SW 1271 (cell line): ENCODE results near the gene RASA4B.
"Not testable (repeated sequence)": the region's sequence is repeated elsewhere in the genome, so short reads cannot be mapped to it uniquely, and the experiment has no call there.

ENCODE experiments used
- DNase-seq, 2 experiments: peaks; one replicate each; lab custom pipeline; 2025; lab: John Stamatoyannopoulos, UW

RASA4B gene

DNA sequence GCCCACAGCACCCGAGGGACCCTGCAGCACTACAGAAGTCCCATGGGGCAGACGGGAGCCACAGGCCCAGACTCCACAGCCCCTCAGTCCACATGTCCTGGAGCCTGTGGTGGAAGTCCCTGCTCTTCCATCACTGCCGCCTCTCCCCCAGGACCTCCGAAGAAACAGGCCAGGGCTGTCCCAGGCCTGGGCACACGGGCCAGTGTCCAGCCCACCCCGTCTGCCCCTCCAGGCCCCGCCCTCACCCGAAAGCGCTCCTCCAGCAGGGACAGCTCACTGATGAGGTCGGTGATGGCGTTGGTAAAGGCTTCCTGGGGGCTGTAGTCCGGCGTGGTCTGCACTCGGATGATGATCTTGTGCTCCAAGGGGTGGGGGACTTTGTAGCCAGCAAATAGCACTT is 43.5 kb downstream of the RASA4B start:
- DNase-seq = not testable (repeated sequence)

DNA sequence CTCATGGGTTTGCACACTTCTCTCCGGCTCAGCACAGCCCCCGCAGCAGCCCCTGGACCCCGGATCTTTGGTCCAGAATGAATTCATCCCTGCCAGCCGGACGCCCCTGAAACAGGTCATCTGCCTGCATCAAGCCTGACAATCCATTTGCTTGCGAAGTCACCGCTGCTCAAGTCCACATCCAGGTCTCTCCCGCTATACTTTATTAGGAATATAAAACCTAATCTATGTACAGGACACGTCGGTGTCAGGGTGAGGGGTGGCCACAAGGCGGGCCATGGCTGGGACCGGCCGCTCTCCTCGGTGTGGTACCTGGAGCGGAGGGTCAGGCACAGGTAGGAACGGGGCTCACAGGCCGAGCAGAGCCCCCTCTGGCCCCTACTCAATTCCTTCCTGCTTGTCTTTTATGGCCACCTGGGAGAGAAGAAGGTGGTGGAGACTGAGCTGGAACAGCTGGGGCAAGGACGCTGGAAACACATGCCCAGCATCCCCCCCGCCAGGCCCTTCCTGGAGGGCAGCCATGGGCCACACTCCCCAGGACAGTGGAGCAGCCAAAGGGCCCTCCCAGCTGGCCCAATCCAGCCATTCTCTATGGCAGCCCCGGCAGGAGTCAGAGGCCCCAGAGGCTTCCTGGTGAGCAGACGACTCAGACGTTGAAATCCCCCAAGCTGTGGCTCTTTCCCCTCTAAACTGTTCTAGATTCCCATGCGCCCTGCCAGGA is 44.1 kb downstream of the RASA4B start:
- no peak for DNase-seq

DNA sequence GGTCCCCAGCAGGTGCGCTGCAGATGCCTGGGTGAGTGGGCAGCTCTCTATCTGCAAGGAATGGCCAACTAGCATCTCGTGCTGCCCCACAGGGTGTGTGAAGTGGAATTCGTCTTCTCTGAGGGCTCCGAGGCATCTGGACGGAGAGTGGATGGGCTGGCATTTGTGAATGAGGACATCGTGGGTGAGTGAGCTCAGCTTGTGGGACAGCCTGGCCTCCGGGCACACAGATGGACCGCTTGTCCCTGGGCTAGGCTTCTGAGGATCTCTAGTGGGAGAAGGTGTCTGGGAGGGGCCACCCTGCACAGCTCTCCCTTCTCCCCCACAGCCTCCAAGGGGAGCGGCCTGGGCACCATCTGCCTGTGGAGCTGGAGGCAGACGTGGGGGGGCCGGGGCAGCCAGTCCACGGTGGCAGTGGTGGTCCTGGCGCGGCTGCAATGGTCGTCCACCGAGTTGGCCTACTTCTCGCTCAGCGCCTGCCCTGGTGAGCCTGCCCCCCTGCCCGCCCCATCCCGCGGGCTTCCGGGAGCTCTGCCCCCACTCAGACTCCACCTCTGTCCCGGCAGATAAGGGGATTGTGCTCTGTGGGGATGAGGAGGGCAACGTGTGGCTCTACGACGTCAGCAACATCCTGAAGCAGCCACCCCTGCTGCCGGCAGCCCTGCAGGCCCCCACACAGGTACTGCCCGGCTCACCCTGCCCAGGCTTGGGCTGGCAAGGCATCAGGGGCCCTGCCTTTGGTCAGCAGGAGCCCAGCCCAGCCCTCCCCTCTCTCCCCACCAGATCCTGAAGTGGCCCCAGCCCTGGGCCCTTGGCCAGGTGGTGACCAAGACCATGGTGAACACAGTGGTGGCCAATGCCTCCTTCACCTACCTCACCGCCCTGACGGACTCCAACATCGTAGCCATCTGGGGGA is 45.2 kb downstream of the RASA4B start:
- no peak for DNase-seq

DNA sequence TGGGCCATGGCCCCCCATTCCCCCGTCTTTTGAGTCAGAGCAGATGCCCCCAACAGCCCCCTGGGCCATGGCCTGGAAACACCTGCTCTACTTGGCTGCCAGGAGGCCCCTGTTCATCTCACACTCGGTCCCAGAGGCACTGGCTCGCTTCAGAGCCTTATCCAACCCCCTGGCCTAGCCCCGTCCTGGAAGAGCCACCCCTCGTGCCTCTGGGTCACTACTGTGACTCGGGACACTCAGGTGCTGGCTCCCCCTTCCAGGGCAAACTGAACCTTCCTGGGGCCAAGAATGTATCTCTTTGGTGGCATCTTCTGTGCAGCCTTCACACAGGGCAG is 45.8 kb downstream of the RASA4B start:
- DNase-seq = no peak

DNA sequence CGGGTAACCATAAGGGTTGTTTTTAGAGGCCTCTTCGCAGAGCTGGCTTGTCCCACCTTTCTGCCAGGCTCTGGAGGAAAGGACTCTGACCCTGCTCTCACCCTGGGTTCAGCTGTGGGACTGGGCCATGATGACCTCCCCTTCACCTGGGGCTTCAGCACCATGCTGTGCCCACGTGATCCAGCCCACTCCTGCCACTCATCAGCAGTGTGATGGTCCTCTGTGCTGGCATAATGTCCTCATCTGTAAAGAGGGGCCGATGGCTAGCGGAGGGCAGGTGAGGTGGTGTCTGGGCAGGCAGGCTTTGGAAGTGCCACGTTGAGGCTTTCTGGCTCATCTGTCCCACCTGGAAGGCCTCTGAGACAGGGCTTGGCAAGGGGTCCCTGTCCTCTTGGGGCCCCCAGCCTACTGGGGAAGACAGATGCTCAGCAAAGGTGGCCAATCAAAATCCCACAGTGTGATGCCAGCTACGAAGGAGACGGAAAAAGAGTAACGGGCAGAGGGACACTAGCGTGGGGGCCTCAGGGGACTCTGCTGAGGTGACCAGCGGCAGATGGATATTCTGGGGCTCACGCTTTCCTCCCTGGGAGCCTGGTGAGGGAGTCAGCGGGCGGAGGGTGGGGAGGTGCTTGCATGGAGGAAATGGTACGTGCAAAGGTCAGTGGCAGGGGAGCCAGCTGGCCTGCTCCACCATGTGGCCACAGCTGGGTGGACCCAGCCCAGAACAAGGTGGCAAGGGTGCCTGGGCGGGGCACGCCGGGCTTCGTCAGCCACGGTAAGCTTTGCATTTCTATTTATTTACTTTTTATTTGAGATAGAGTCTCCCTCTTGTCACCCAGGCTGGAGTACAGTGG is 47.4 kb downstream of the RASA4B start:
- no peak for DNase-seq

DNA sequence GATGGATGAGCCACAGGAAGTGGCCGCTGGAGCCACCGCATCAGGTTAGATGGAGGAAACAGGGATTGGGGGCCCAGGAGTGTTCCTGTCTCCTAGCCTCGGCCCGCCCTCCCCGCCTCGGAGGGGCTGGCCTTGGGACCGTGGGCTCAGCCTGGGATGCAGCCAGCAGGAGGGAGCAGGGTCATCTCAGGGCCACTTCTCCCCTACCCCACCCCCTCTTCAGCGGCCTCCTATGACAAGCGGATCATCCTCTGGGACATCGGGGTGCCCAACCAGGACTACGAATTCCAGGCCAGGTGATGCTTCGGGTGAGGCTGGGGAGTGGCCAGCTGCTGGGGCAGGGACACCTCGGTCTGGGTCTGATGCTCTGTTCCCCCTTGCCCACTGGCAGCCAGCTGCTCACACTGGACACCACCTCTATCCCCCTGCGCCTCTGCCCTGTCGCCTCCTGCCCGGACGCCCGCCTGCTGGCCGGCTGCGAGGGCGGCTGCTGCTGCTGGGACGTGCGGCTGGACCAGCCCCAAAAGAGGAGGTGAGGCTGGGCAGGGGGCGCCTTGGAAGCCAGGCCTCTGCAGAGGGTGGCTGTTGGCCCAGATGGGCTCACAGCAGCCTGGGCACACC is 48.1 kb downstream of the RASA4B start:
- DNase-seq = no peak

DNA sequence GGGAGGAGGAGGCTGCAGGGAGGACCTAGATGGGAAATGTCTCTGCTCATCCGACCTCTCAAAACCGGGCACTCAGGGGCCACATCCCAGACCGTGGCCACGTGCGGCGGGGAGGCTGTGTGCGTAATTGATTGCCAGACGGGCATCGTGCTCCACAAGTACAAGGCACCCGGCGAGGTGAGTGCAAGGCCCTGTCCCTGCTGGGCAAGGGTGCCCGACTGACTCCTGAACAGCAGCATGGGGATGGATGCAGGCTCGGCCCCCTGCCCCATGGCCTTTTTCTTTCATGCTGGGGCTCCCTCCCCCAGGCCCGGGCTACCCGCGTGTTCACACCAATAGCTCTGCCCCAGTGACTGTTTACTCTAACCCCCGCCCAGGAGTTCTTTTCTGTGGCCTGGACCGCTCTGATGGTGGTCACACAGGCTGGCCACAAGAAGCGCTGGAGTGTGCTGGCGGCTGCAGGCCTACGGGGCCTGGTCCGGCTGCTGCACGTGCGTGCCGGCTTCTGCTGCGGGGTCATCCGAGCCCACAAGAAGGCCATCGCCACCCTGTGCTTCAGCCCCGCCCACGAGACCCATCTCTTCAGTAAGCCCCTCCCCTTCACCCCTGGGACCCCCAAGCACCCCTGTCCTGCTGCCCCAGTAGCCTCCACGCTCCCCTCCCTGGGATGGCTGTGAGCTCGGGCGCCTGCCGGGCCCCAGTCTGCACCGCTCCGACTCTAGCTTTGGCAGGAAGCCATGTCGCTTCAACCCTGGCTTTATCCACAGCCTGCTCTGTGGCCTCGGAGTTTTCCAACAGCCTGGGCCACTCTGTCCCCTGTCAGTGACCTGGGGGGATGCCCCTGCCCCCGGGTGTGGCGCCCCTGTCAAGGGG is 48.9 kb downstream of the RASA4B start:
- no peak for DNase-seq

DNA sequence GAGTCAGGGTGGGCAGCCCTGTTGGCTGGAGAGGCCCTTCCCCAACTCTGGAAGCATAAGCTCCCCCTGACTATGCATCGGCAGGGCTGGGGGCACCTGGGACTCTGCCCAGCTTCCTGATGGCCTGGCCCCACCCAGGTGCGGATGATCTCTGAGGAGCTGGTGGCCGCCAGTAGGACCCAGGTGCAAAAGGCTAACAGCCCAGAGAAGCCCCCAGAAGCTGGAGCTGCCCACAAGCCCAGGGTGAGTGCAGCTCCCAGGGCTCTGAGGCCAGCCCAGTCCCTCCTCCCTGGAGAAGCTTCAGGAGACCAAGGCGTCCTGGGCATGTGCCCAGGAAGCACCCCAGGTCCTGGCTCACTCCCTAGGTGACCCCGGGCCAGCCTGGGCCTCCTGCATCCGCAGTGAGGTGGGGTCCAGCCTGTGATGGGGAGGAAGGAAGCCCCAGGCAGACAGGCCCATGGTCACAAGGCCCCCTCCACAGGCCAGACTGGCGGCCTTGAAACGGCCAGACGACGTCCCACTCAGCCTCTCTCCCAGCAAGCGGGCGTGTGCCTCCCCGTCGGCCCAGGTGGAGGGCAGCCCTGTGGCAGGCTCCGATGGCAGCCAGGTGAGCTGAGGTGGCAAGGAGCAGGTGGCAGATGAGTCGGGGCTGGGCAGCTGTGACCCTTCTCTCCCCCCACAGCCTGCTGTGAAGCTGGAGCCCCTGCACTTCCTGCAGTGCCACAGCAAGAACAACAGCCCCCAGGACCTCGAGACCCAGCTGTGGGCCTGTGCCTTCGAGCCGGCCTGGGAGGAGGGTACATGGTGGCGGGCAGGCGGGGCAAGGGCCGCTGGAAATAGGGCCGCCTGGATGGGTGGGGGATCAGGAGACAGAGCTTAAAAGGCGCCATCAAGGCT is 49.7 kb downstream of the RASA4B start:
- no peak for DNase-seq

DNA sequence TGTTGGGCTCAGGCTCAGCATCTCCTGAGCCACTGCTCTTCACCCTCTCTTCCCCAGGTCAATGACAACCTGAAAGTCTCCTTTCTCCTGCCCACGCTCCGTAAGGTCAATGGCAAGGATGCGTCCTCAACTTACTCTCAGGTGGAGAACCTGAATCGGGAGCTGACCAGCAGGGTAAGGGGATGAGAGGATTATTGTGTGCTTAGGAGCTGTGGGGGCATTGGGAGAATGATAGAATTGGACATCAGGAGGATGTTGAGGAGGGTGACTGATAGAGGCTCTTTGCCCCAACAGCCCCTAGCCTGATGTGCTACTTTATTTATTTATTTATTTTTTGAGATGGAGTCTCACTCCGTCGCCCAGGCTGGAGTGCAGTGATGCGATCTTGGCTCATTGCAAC is 51.5 kb downstream of the RASA4B start:
- no peak for DNase-seq

DNA sequence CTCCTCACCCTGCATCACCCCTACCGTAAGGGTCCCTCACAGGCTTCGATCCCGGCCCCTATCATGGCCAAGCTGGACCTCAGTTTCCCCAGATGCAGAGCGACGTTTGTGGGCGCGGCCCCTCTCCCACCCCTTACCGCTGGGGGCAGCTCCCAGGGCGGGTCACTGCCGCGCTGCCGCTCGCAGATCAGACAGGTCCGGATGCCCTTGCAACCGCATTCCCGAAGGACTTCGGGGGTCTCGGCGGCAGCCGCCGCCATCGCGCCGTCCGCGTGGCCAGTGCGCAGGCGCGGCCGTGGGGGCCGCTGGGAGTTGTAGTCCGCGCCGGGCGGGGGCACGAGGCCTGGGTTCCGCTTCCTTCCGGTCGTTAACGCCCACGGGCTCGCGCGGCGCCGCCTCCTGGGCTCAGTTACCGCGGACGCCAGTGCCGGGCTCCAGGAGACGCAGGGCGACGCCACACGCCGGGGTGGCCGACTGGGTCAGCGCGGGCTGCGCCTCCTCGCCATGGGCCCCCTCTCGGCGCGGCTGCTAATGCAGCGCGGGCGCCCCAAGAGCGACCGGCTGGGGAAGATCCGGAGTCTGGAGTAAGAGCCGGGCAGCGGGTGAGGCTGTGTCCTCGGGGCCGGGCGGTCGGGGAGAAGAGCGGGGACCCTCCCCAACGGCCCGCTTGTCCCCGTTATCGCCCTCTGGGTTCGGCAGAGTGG is 52.8 kb downstream of the RASA4B start, which contains the start of the genes ALKBH4 and LRWD1:
ALKBH4 (minus strand) TSS at position 287 of the 704 bp plus-strand sequence; CDS start at position 260, 27 bp downstream.
LRWD1 (plus strand) TSS at position 408 of the 704 bp plus-strand sequence; CDS start at position 505, 97 bp downstream.
- DNase-seq = peak; percentile 63 to 90

DNA sequence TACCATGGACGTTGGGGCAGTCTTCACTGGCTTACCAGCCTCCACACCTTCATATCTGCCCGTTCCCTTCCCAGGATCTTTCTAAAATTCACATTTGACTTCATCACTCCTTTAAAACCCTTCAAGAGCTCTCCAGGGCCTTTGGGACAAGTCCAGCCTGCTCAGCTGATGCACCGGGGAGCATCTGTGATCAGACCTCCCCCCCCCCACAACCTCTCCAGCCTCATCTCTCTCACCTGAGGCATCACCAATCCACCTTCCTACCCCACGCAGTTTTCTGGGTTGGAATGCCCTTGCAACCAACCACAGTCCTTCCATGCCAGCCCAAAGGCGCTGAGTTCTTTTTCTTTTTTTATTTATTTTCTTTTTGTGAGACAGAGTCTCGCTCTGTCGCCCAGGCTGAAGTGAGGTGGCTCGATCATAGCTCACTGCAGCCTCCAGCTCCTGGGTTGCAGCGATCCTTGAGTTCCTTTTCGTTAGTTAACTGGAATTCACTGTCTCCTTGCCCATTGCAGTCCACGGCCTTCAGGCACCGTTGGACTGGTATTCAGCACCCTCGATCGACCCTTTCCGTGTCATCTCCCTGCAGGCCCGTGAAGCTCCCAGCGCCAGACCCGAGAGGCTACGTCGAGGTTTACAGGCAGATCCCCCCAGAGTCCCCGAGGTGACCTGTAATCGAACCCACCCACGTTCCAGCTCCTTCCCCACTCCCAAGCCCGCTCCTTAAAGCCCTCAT is 53.6 kb downstream of the RASA4B start:
- no peak for DNase-seq

DNA sequence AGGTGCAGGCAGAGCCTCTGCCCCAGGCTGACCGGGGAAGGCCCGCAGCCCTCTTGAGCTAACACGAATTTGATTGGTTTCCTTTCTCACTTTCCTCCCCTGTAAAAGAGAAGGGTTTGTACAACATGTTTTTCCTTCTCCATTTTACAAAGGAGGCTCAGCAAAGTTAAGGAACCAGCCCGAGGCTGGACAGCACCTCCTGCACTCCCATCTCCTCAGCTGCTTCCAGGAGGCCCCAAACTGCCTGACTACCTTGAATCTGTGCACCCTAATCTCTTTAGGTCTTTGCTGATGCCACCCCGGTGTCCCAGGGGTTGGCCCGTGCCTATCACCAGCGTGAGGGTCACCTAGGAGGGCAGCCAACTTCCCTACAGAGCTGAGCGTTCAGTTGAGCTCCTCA is 57.1 kb downstream of the RASA4B start:
- DNase-seq = no peak

DNA sequence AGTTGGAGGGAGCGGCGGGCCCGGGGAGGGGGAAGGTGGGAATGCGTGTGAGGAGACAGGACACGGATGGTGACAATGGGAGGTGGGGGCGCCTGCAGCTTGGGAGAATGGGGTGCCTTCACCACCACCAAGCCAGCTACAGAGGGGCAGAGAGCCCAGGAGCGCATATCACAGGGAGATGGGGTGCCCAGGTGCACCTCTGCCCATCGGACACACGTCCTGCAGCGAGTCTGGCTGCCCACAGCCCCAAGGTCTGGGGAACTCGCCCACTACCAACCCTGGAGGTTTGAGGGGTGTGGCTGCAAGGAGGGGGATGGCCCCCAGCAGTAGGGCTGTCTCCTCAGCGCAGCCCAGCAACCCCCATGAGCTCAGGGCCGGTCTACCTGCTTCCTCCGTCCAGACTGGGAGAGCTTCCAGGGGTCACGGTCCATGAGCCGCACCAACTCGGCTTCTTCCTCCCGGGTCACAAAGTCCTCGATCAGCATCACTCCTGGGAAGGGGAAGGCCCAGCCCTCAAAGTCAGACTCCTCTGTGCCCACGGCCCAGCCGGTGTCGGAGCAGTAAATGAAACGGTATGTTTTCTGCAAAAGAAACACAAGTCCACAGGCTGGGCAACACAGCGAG is 58.2 kb downstream of the RASA4B start:
- DNase-seq = no peak

DNA sequence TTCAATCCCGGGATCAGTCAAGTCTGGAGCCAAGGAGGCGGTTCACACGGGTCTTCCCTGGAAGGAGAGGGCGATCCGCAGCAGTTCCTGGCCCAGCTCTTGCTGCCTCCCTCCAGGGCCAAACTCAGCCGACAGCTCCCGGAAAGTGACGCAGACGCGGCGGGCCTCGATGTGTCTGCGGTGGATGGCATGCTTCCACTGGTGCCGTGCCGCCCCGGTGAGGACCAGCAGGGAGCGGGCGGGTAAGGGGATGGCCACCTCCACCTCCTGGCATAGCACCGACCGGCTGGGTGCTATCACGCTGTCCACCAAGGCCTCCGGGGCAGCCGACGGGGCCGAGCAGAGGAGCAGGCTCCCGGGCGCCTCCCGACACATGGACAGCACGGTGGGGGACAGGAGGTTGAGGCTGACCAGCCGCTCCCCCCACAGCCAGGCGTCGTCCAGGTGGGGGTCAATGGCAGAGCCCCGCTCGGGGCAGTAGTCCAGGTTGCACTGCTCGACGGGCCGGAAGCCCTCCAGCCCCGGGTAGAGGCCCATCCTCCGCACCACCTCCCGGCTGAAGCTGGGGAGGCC is 60.1 kb downstream of the RASA4B start:
- DNase-seq = no peak

DNA sequence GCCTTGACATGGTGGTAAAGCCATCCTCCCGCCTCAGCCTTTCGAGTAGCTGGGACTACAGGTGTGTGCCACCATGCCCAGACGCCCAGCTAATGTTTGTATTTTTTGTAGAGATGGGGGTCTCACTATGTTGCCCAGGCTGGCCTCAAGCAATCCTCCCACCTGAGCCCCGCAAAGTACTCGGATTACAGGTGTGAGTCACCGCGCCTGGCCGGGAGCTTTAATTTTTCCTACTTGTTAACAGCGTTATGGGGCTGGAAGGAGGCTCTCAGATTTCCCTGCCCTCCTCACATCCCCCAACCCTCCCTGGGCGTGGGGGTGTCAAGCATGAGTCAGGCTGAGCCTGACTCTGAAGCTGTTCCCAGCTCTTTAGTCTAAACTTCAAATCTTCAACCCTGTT is 61.2 kb downstream of the RASA4B start:
- DNase-seq = no peak

DNA sequence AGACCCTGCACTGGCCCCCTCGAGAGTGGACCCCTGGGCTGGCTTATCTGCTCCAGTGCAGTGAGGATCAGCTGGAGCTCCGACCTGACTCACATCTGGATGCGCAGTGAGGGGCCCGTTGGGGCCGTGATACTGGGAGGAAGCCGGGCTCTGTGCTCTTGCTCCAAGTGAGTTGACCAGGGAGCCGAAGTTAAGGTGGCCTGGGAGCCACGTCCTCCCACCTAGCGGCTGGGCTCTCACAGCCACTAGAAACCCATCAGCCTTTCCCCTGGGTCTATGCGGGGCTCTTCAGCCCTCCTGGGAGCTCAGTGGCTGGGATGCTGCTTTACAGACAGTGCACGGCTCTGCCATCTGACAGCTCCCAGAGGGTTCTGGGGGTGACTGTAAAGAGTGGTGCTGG is 62.0 kb downstream of the RASA4B start:
- no peak for DNase-seq

DNA sequence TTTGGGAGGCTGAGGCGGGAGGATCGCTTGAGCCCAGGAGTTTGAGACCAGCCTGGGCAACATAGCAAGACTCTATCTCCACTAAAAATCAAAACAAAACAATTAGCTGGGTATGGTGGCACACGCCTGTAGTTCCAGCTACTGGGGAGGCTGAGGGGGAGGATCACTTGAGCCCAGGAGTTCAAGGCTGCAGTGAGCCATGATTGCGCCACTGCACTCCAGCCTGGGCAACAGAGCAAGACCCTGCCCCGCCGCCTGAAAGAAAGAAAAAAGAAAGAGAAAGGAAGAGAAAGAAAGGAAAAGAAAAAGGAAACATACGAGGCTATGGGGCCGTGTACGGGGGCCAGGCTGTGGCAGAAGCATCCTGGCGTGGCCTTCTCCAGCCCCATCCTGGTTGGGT is 62.6 kb downstream of the RASA4B start:
- not testable (repeated sequence) for DNase-seq

DNA sequence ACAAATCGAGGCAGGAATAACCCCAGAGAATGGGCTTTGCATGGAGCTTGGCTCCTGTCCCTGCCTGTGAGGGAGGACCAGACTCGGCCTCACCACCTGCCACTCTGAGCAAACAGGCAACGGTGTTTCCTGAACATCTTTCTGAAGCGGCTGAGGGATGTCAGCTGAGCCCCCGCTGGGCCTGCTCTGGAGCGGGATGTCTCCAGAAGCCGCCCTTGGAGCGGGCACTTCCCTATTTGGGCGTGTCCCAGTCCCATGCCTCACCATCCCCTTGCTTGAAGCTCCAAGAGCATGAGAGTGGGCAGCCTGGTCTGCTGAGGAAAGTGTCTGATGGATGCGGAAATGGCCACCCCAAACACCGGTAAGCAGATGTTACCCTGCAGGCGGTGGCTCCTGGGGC is 63.1 kb downstream of the RASA4B start:
- DNase-seq = no peak
